CD4-positive, alpha-beta T cell treated with Interleukin-17A for 1 hour (primary cell): ENCODE measurements around the gene SMG9.
"Not testable (repeated sequence)": the region's sequence is repeated elsewhere in the genome, so short reads cannot be mapped to it uniquely, and the experiment has no call there.

ENCODE experiments used
- DNase-seq: peaks from one replicate; pipeline ENCODE4 v3.0.0-alpha.2; 2020

SMG9 gene

GRCh38 chr19:43779820-43780219, 25.1 kb upstream of the SMG9 start:
- DNase-seq, result peak; percentile 34

- no peak for DNase-seq
Observed at GRCh38 chr19:43779147-43779819, 24.5 kb upstream of the SMG9 start.

- no peak for DNase-seq
Observed at GRCh38 chr19:43778651-43779050, 23.9 kb upstream of the SMG9 start.

- DNase-seq, result peak; percentile 74
Observed at GRCh38 chr19:43777163-43777695, 22.5 kb upstream of the SMG9 start.

GRCh38 chr19:43776286-43776685, 21.5 kb upstream of the SMG9 start:
- peak; percentile 23 for DNase-seq

- DNase-seq, result no peak
Observed at GRCh38 chr19:43775299-43775890, 20.6 kb upstream of the SMG9 start.

GRCh38 chr19:43774940-43775258, 20.1 kb upstream of the SMG9 start:
- DNase-seq, result not testable (repeated sequence)

- DNase-seq, result no peak
Observed at GRCh38 chr19:43774103-43774939, 19.6 kb upstream of the SMG9 start.

GRCh38 chr19:43773725-43774102, 19.0 kb upstream of the SMG9 start:
- no peak for DNase-seq

GRCh38 chr19:43769256-43769655, 14.5 kb upstream of the SMG9 start:
- no peak for DNase-seq

- no peak for DNase-seq
Observed at GRCh38 chr19:43768273-43769050, 13.7 kb upstream of the SMG9 start.

- no peak for DNase-seq
Observed at GRCh38 chr19:43767818-43768217, 13.1 kb upstream of the SMG9 start.

- DNase-seq, result no peak
Observed at GRCh38 chr19:43767316-43767715, 12.6 kb upstream of the SMG9 start.

- no peak for DNase-seq
Observed at GRCh38 chr19:43766755-43767043, 11.9 kb upstream of the SMG9 start.

- DNase-seq, result peak; percentile 73
Observed at GRCh38 chr19:43765109-43765876, 10.5 kb upstream of the SMG9 start.

GRCh38 chr19:43764684-43765083, 9.9 kb upstream of the SMG9 start:
- DNase-seq, result not testable (repeated sequence)

- no peak for DNase-seq
Observed at GRCh38 chr19:43763473-43763939, 8.7 kb upstream of the SMG9 start.

- no peak for DNase-seq
Observed at GRCh38 chr19:43762814-43763213, 8.1 kb upstream of the SMG9 start.

- DNase-seq, result no peak
Observed at GRCh38 chr19:43760941-43761340, 6.2 kb upstream of the SMG9 start.

GRCh38 chr19:43759515-43759914, 4.8 kb upstream of the SMG9 start:
- no peak for DNase-seq

- DNase-seq, result peak; percentile 85
Observed at GRCh38 chr19:43755256-43755801, 567 bp upstream of the SMG9 start.

GRCh38 chr19:43754253-43754502, 584 bp downstream of the SMG9 start:
- DNase-seq, result no peak
